CD4-positive, alpha-beta T cell treated with Interferon alpha-2 for 1 hour (primary cell): ENCODE data around the gene EMC6.
"Not testable (repeated sequence)": the region's sequence is repeated elsewhere in the genome, so short reads cannot be mapped to it uniquely, and the experiment has no call there.

Experiments
- DNase-seq, 2 donors: peaks; one replicate each; pipeline ENCODE4 v3.0.0-alpha.2; 2020 to 2022

EMC6 gene

GRCh38 chr17:3682033-3682432, 13.4 kb downstream of the EMC6 start:
- DNase-seq: no peak

- peak; percentile 57 to 71 for DNase-seq
Measured at GRCh38 chr17:3683054-3683511, 14.5 kb downstream of the EMC6 start.

- no peak for DNase-seq
Measured at GRCh38 chr17:3685174-3685573, 16.6 kb downstream of the EMC6 start.

GRCh38 chr17:3688027-3688553, 19.5 kb downstream of the EMC6 start:
- DNase-seq: no peak

GRCh38 chr17:3688852-3689261, 20.2 kb downstream of the EMC6 start:
- DNase-seq: no peak

GRCh38 chr17:3689262-3690093, 20.9 kb downstream of the EMC6 start:
- DNase-seq: no peak

- DNase-seq: no peak
Measured at GRCh38 chr17:3690094-3690715, 21.6 kb downstream of the EMC6 start.

- no peak for DNase-seq
Measured at GRCh38 chr17:3691617-3692067, 23.0 kb downstream of the EMC6 start.

GRCh38 chr17:3692346-3692745, 23.7 kb downstream of the EMC6 start:
- DNase-seq: no peak

- no peak for DNase-seq
Measured at GRCh38 chr17:3693141-3693540, 24.5 kb downstream of the EMC6 start.

- peak; percentile 51 for DNase-seq
Measured at GRCh38 chr17:3693829-3694231, 25.2 kb downstream of the EMC6 start.

- no peak for DNase-seq
Measured at GRCh38 chr17:3695129-3695722, 26.6 kb downstream of the EMC6 start.

GRCh38 chr17:3695723-3696411, 27.3 kb downstream of the EMC6 start, which contains the start of gene P2RX5:
TSS of gene P2RX5 (minus strand) at chr17:3696155. CDS start at chr17:3696005, 150 bp downstream.
- DNase-seq: peak; percentile 54 to 57

GRCh38 chr17:3697103-3697476, 28.5 kb downstream of the EMC6 start:
- no peak for DNase-seq

- no peak for DNase-seq
Measured at GRCh38 chr17:3698139-3698538, 29.5 kb downstream of the EMC6 start.

- no peak for DNase-seq
Measured at GRCh38 chr17:3699951-3700350, 31.3 kb downstream of the EMC6 start.

- not testable (repeated sequence) for DNase-seq
Measured at GRCh38 chr17:3702041-3702539, 33.5 kb downstream of the EMC6 start.

- DNase-seq: no peak
Measured at GRCh38 chr17:3704931-3705717, 36.5 kb downstream of the EMC6 start.

GRCh38 chr17:3705718-3705984, 37.0 kb downstream of the EMC6 start:
- DNase-seq: not testable (repeated sequence)

- DNase-seq: no peak
Measured at GRCh38 chr17:3708366-3708765, 39.8 kb downstream of the EMC6 start.

GRCh38 chr17:3710951-3711383, 42.4 kb downstream of the EMC6 start:
- DNase-seq: peak; percentile 86 to 92
